Activated naive CD4-positive, alpha-beta T cell treated with Interleukin-2 at 50 U/mL for 16 hours (primary cell): ENCODE results near the gene ATP8A1.

ENCODE experiments used
- DNase-seq: peaks from one replicate; pipeline ENCODE4 v3.0.0-alpha.2; 2020

Gene ATP8A1

GRCh38 chr4:42624551-42624950 is 32.4 kb downstream of the ATP8A1 start:
- no peak for DNase-seq

- DNase-seq: no peak
These were observed 38.9 kb downstream of the ATP8A1 start for GRCh38 chr4:42618023-42618422.

GRCh38 chr4:42617030-42617429 is 39.9 kb downstream of the ATP8A1 start:
- no peak for DNase-seq

GRCh38 chr4:42616572-42616971 is 40.3 kb downstream of the ATP8A1 start:
- DNase-seq: no peak

GRCh38 chr4:42615131-42615763 is 41.7 kb downstream of the ATP8A1 start:
- no peak for DNase-seq

- no peak for DNase-seq
These were observed 44.0 kb downstream of the ATP8A1 start for GRCh38 chr4:42612898-42613297.

- no peak for DNase-seq
These were observed 46.0 kb downstream of the ATP8A1 start for GRCh38 chr4:42610941-42611340.

GRCh38 chr4:42609051-42609450 is 47.9 kb downstream of the ATP8A1 start:
- DNase-seq: no peak

- no peak for DNase-seq
These were observed 48.4 kb downstream of the ATP8A1 start for GRCh38 chr4:42608551-42608950.

GRCh38 chr4:42607011-42607726 is 49.7 kb downstream of the ATP8A1 start:
- no peak for DNase-seq

- DNase-seq: no peak
These were observed 51.6 kb downstream of the ATP8A1 start for GRCh38 chr4:42605264-42605663.

- DNase-seq: no peak
These were observed 53.0 kb downstream of the ATP8A1 start for GRCh38 chr4:42603862-42604261.

- no peak for DNase-seq
These were observed 56.3 kb downstream of the ATP8A1 start for GRCh38 chr4:42600578-42600977.

- DNase-seq: no peak
These were observed 60.0 kb downstream of the ATP8A1 start for GRCh38 chr4:42596918-42597317.

GRCh38 chr4:42594888-42595287 is 62.0 kb downstream of the ATP8A1 start:
- no peak for DNase-seq

- no peak for DNase-seq
These were observed 68.0 kb downstream of the ATP8A1 start for GRCh38 chr4:42588909-42589308.

GRCh38 chr4:42586775-42587174 is 70.1 kb downstream of the ATP8A1 start:
- DNase-seq: no peak

- no peak for DNase-seq
These were observed 77.0 kb downstream of the ATP8A1 start for GRCh38 chr4:42579903-42580302.

- DNase-seq: no peak
These were observed 78.7 kb downstream of the ATP8A1 start for GRCh38 chr4:42578187-42578586.

- DNase-seq: no peak
These were observed 82.0 kb downstream of the ATP8A1 start for GRCh38 chr4:42574870-42575430.

GRCh38 chr4:42573249-42573648 is 83.7 kb downstream of the ATP8A1 start:
- no peak for DNase-seq

GRCh38 chr4:42570221-42570620 is 86.7 kb downstream of the ATP8A1 start:
- no peak for DNase-seq

GRCh38 chr4:42568610-42569207 is 88.2 kb downstream of the ATP8A1 start:
- DNase-seq: peak; percentile 52

GRCh38 chr4:42566835-42567234 is 90.1 kb downstream of the ATP8A1 start:
- no peak for DNase-seq
